ENCODE measurements around the gene KRTAP5-7.
"Not testable (repeated sequence)": the region's sequence is repeated elsewhere in the genome, so short reads cannot be mapped to it uniquely, and the experiment has no call there.

The KRTAP5-7 gene, protein sequence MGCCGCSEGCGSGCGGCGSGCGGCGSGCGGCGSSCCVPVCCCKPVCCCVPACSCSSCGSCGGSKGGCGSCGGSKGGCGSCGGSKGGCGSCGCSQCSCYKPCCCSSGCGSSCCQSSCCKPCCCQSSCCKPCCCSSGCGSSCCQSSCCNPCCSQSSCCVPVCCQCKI

GRCh38 chr11:71526796-71527575 lies at the start of gene KRTAP5-7:
TSS of gene KRTAP5-7 (plus strand) at chr11:71527267. CDS start at chr11:71527301, 34 bp downstream.
- not testable (repeated sequence) for H3K9me3 Mint-ChIP-seq; H3K4me3 Mint-ChIP-seq; ATAC-seq (replicated peaks); H3K36me3 Mint-ChIP-seq; H3K4me1 Mint-ChIP-seq; DNase-seq; H3K27ac Mint-ChIP-seq
- peaks cover 3 to 11% of the 10 kb centered on the region in 2 donors for H3K27me3 Mint-ChIP-seq

GRCh38 chr11:71477641-71478527 lies 49.2 kb upstream of the KRTAP5-7 start:
- DNase-seq (no peak), ATAC-seq (replicated peaks) (no peak)
- H3K4me3 Mint-ChIP-seq, result no peak overlapping the region
- H3K27me3 Mint-ChIP-seq, result no peaks in the 10 kb centered on the region
- H3K36me3 Mint-ChIP-seq, result peaks cover 53 to 73% of the 10 kb centered on the region in 2 donors
- H3K27ac Mint-ChIP-seq, result no peak overlapping the region
- peaks cover 1 to 3% of the 10 kb centered on the region in 2 donors for H3K4me1 Mint-ChIP-seq
- H3K9me3 Mint-ChIP-seq, result no peaks in the 10 kb centered on the region

DNA sequence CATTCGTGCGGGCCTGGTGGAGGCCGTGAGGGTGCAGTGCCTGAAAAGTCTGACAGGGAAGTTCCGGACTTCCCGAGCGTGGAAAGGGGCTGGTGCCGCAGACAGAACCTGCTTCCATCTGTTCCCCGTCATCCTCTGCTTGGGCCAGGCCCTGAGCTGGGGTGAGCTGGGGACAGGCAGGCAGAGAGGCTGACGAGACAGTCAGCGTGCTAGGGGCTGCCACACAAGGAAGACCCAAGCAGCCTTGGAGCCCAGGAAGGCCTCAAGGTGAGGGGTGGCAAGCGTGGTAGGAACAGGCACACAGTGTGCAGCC lies 48.6 kb upstream of the KRTAP5-7 start:
- H3K4me1 Mint-ChIP-seq, result no peaks in the 10 kb centered on the region
- DNase-seq (no peak), ATAC-seq (replicated peaks) (no peak)
- H3K27ac Mint-ChIP-seq, result no peak overlapping the region
- H3K9me3 Mint-ChIP-seq, result no peaks in the 10 kb centered on the region
- no peak overlapping the region for H3K4me3 Mint-ChIP-seq
- no peaks in the 10 kb centered on the region for H3K27me3 Mint-ChIP-seq
- H3K36me3 Mint-ChIP-seq, result peaks cover 56 to 73% of the 10 kb centered on the region in 2 donors

DNA sequence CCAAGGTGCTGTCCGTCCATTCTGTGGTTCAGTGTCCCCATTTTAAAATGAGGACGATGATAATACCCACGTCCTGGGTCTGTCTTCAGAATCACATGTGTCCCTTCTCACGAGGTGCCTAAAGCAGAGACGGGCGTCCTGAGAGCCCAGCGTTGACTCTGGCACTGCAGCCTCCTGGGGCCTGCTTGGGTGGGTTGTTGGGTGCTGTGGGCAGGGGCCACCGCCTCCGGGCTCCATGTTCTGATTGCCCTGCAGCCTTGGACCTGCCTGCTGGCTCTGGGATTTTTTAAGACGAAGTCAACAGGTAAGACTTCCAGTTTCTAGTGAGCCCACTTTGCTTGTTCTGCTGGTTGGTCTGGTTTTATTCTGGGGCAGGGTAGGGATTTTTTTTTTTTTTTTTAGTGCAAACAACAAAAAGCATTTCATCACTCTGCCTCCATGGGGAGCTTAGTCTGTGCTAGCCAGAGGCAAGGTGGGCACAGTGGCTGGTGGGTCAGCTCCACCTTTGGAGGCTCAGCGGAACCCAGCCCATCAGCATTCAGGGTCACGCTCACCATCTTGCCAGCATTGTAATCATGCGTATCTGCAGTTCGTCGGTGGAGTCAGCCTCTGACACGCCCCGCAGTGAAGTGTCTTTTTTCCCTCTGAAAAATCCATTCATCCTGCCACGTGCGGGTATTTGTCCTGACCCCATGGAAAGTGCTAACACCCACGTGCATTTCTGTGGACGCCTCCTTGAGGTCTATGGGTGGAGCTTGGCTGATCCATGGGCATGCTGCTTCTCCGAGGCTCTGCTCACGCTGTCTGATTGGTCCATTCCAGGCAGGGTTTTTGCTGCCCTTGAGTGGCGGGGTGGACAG lies 45.7 kb upstream of the KRTAP5-7 start:
- Mint-ChIP-seq H3K27ac (no peak overlapping the region), H3K4me3 (no peak overlapping the region), H3K27me3 (no peaks in the 10 kb centered on the region), H3K9me3 (no peaks in the 10 kb centered on the region), H3K4me1 (peaks cover 0 to under 1% of the 10 kb centered on the region in 2 donors), H3K36me3 (peaks cover 64 to 83% of the 10 kb centered on the region in 2 donors)
- ATAC-seq (replicated peaks), result no peak
- DNase-seq, result no peak

- peaks cover 0 to 2% of the 10 kb centered on the region in 2 donors for H3K4me1 Mint-ChIP-seq
- H3K27me3 Mint-ChIP-seq, result no peaks in the 10 kb centered on the region
- H3K9me3 Mint-ChIP-seq, result no peaks in the 10 kb centered on the region
- DNase-seq (no peak), ATAC-seq (replicated peaks) (no peak)
- peaks cover 63 to 83% of the 10 kb centered on the region in 2 donors for H3K36me3 Mint-ChIP-seq
- H3K4me3 Mint-ChIP-seq, result no peak overlapping the region
- no peak overlapping the region for H3K27ac Mint-ChIP-seq
These were observed 44.9 kb upstream of the KRTAP5-7 start for GRCh38 chr11:71482216-71482615.

DNA sequence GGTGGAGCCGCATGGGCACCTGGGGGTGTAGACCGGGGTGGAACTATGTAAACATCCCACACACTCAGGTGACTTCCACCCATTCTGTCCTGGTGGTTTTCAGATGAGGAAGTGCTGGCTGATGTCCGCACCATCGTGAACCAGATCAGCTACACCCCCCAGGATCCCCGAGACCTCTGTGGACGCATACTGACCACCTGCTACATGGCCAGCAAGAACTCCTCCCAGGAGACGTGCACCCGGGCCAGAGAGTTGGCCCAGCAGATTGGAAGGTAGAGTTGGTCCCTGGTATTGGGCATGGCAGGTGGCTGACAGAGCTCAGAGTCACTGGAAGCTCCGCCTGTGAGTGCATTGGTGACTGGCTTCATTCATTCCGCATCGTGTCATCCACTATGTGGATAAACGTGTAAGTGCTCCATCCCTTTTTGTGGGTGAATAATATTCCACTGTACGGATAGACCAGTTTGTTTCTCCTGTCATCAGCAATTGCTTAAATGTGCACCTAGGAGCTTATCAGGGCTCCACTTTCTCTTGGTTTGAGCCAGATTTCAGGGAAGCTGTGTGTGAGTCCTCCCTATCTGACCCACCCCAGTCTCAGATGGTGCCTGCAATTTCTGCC lies 44.2 kb upstream of the KRTAP5-7 start:
- peaks cover 59 to 81% of the 10 kb centered on the region in 2 donors for H3K36me3 Mint-ChIP-seq
- H3K9me3 Mint-ChIP-seq, result no peaks in the 10 kb centered on the region
- H3K4me1 Mint-ChIP-seq, result peaks cover 0 to 2% of the 10 kb centered on the region in 2 donors
- ATAC-seq (replicated peaks) (no peak), DNase-seq (no peak)
- H3K27me3 Mint-ChIP-seq, result no peaks in the 10 kb centered on the region
- H3K27ac Mint-ChIP-seq, result no peak overlapping the region
- no peak overlapping the region for H3K4me3 Mint-ChIP-seq

- H3K27me3 Mint-ChIP-seq, result no peaks in the 10 kb centered on the region
- H3K4me1 Mint-ChIP-seq, result peaks cover 7% of the 10 kb centered on the region in 2 donors
- H3K36me3 Mint-ChIP-seq, result peaks cover 61 to 82% of the 10 kb centered on the region in 2 donors
- H3K27ac Mint-ChIP-seq, result no peak overlapping the region
- DNase-seq, result no peak
- no peak overlapping the region for H3K4me3 Mint-ChIP-seq
- ATAC-seq (replicated peaks), result no peak
- no peaks in the 10 kb centered on the region for H3K9me3 Mint-ChIP-seq
These were observed 43.4 kb upstream of the KRTAP5-7 start for GRCh38 chr11:71483692-71484091.

GRCh38 chr11:71484248-71485062 lies 42.6 kb upstream of the KRTAP5-7 start:
- no peak overlapping the region for H3K4me3 Mint-ChIP-seq
- no peaks in the 10 kb centered on the region for H3K9me3 Mint-ChIP-seq
- H3K4me1 Mint-ChIP-seq, result peaks cover 14 to 15% of the 10 kb centered on the region in 2 donors
- H3K36me3 Mint-ChIP-seq, result peaks cover 66 to 87% of the 10 kb centered on the region in 2 donors
- no peak overlapping the region for H3K27ac Mint-ChIP-seq
- DNase-seq, result no peak
- no peak for ATAC-seq (replicated peaks)
- no peaks in the 10 kb centered on the region for H3K27me3 Mint-ChIP-seq

DNA sequence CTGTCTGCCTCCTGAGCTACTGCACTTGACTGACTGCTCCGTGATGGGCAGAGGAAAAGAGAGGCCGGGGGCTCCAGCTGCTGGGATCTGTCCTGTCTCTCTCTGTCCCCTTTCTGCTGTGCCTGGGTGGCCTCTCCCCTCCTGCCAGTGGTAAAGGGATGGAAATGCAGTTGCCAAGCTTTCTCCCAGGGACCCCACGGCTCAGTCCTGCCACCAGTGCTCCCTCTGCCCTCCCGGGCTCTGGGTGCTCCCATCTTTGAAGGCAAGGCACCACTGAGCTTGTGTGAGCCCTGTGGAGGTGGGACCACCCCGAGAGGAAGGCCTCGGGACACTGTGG lies 42.0 kb upstream of the KRTAP5-7 start:
- no peak for ATAC-seq (replicated peaks)
- H3K4me1 Mint-ChIP-seq, result peaks cover 16 to 17% of the 10 kb centered on the region in 2 donors
- H3K36me3 Mint-ChIP-seq, result peaks cover 64 to 86% of the 10 kb centered on the region in 2 donors
- no peak for DNase-seq
- no peaks in the 10 kb centered on the region for H3K27me3 Mint-ChIP-seq
- no peaks in the 10 kb centered on the region for H3K9me3 Mint-ChIP-seq
- H3K4me3 Mint-ChIP-seq, result no peak overlapping the region
- H3K27ac Mint-ChIP-seq, result no peak overlapping the region

GRCh38 chr11:71485466-71485865 lies 41.6 kb upstream of the KRTAP5-7 start:
- H3K4me1 Mint-ChIP-seq, result peaks cover 16 to 17% of the 10 kb centered on the region in 2 donors
- ATAC-seq (replicated peaks), result no peak
- no peaks in the 10 kb centered on the region for H3K9me3 Mint-ChIP-seq
- no peak overlapping the region for H3K4me3 Mint-ChIP-seq
- no peak overlapping the region for H3K27ac Mint-ChIP-seq
- no peak for DNase-seq
- no peaks in the 10 kb centered on the region for H3K27me3 Mint-ChIP-seq
- peaks cover 67 to 88% of the 10 kb centered on the region in 2 donors for H3K36me3 Mint-ChIP-seq

- Mint-ChIP-seq H3K27me3 (no peaks in the 10 kb centered on the region), H3K9me3 (no peaks in the 10 kb centered on the region), H3K4me3 (no peak overlapping the region), H3K36me3 (peaks cover 70 to 88% of the 10 kb centered on the region in 2 donors), H3K4me1 (peaks cover 16 to 17% of the 10 kb centered on the region in 2 donors), H3K27ac (no peak overlapping the region)
- no peak for DNase-seq
- ATAC-seq (replicated peaks), result no peak
These were observed 40.7 kb upstream of the KRTAP5-7 start for GRCh38 chr11:71486320-71486719.

GRCh38 chr11:71488681-71489270 lies 38.3 kb upstream of the KRTAP5-7 start:
- Mint-ChIP-seq H3K27me3 (no peaks in the 10 kb centered on the region), H3K9me3 (no peaks in the 10 kb centered on the region), H3K4me3 (no peak overlapping the region), H3K4me1 (peaks cover 17 to 18% of the 10 kb centered on the region in 2 donors), H3K27ac (peak overlapping the region; percentile 83), H3K36me3 (peaks cover 68 to 86% of the 10 kb centered on the region in 2 donors)
- peak in 1 of 2 donors; percentile 15 for ATAC-seq (replicated peaks)
- DNase-seq, result no peak

Measured in stimulated activated naive B cell treated with anti-CD40 and anti-IgM and Interleukin-4, amounts not matched to agents 10 μg/mL and 1 μg/mL and 100 μg/mL, for 72 hours (primary cell).